GM12878 (cell line): Measurements from ENCODE around the gene CLBA1. TPM values are rescaled to one million over a fixed set of nuclear protein-coding genes. Genes with fewer than 3 reads are reported as not detected.

Experiments used
- ATAC-seq: fragments of 200-7000 bp; cut with Tn5 transposase; 3 replicates; pipeline ENCODE4 v1.9.1; 2020; ENCODE audit warnings: mild to moderate bottlenecking, moderate library complexity
- BruUV-seq: library from RNA; stranded (reverse); fragments of 400-500 nt; replicated peaks from 2 replicates; lab custom pipeline; 2021; lab: Mats Ljungman, UMichigan
- CTCF ChIA-PET: fragments of 300-600 bp; sonication (Branson Sonifier 250); formaldehyde crosslinking; extraction: SDS; loops from one replicate; lab custom pipeline; 2021; ENCODE audit warnings: inconsistent platforms; lab: Yijun Ruan, JAX
- POLR2A ChIA-PET: fragments of 350-600 bp; formaldehyde crosslinking; extraction: SDS; loops from one replicate; lab custom pipeline; 2021; ENCODE audit warnings: inconsistent platforms; lab: Charles Lee
- RAD21 ChIA-PET: fragments of 300-600 bp; sonication (Branson Sonifier 250); formaldehyde crosslinking; loops from one replicate; lab custom pipeline; 2023; ENCODE audit warnings: antibody characterized with exemption; ENCODE audit not compliant: unreplicated experiment; lab: Charles Lee
- SMC1A ChIA-PET: fragments of 300-600 bp; sonication (Branson Sonifier 250); formaldehyde crosslinking; loops from one replicate; lab custom pipeline; 2023; ENCODE audit not compliant: unreplicated experiment, uncharacterized antibody; lab: Charles Lee
- DNase-seq: peaks from one replicate; pipeline ENCODE4 v3.0.0-alpha.2; 2011; ENCODE audit warnings: low read depth, low spot score
- FAIRE-seq: peaks from 3 replicates; lab custom pipeline; 2011; peaks lifted over from hg19 to GRCh38; lab: Jason Lieb, UNC
- H2AFZ ChIP-seq: 2 replicates; pipeline ENCODE4 v1.6.0; 2011; ENCODE audit warnings: low read depth, low read length, control low read depth; ENCODE audit not compliant: control insufficient read depth
- H3K27ac ChIP-seq: 2 replicates; pipeline ENCODE4 v1.5.1; 2011; ENCODE audit warnings: control low read depth; ENCODE audit not compliant: control insufficient read depth, insufficient read depth
- H3K27me3 ChIP-seq, 2 experiments: replicated peaks in 1 of 2; 2 replicates each; pipeline versions ENCODE4 v1.6.0 to v1.6.1; 2011; ENCODE audit warnings: low read length in 1 of 2; ENCODE audit not compliant: control insufficient read depth in 2 of 2, insufficient read depth in 2 of 2
- H3K36me3 ChIP-seq, 2 experiments: 2 replicates each; pipeline ENCODE4 v1.5.1; 2011; ENCODE audit warnings: low read length in 1 of 2; ENCODE audit not compliant: control insufficient read depth in 2 of 2, insufficient read depth in 2 of 2
- H3K4me1 ChIP-seq: 2 replicates; pipeline ENCODE4 v1.6.1; 2011; ENCODE audit warnings: mild to moderate bottlenecking, low read length, moderate library complexity, mixed read lengths; ENCODE audit not compliant: control insufficient read depth, insufficient read depth
- H3K4me2 ChIP-seq: 2 replicates; pipeline ENCODE4 v1.6.0; 2011; ENCODE audit warnings: control low read depth; ENCODE audit not compliant: control insufficient read depth, insufficient read depth
- H3K4me3 ChIP-seq: fragments of 200-600 bp; sonication (generic); 2 replicates; pipeline ENCODE4 v1.5.1; 2016
- H3K79me2 ChIP-seq: 2 replicates; pipeline ENCODE4 v1.6.0; 2011; ENCODE audit warnings: low read length; ENCODE audit not compliant: control insufficient read depth, insufficient read depth
- H3K9ac ChIP-seq: 2 replicates; pipeline ENCODE4 v1.8.0; 2011; ENCODE audit warnings: low read length, control low read depth, mixed read lengths; ENCODE audit not compliant: control insufficient read depth, insufficient read depth
- H3K9me3 ChIP-seq: replicated peaks from 3 replicates; pipeline ENCODE4 v1.5.1; 2011; ENCODE audit warnings: mild to moderate bottlenecking, low read length; ENCODE audit not compliant: control insufficient read depth, insufficient read depth
- H4K20me1 ChIP-seq: 2 replicates; pipeline ENCODE4 v1.6.0; 2011; ENCODE audit not compliant: control insufficient read depth, insufficient read depth
- CBX3 ChIP-seq: fragments of 200-600 bp; sonication (generic); IDR thresholded peaks from 2 replicates; pipeline ENCODE4 v1.6.1; 2016; ENCODE audit warnings: low read depth, borderline replicate concordance
- CHD4 ChIP-seq: fragments of 200-600 bp; sonication (generic); IDR thresholded peaks from 2 replicates; pipeline ENCODE4 v1.6.1; 2016; ENCODE audit warnings: mild to moderate bottlenecking
- GATAD2B ChIP-seq: fragments of 450-650 bp; conservative IDR thresholded peaks from 2 replicates; pipeline ENCODE4 v1.6.1; 2017; ENCODE audit warnings: low read depth, mild to moderate bottlenecking, moderate library complexity
- SREBF1 ChIP-seq: IDR thresholded peaks from 2 replicates; pipeline ENCODE4 v1.6.1; 2012; ENCODE audit warnings: mild to moderate bottlenecking, low read length
- WRNIP1 ChIP-seq: IDR thresholded peaks from 2 replicates; pipeline ENCODE4 v1.6.1; 2011; ENCODE audit warnings: low read depth, low read length, improper control_type of control experiment, borderline replicate concordance
- WGBS: methylation state at CpG from one replicate; pipeline ENCODE4 v1.1.6; 2016; ENCODE audit warnings: low lambda C conversion rate; ENCODE audit not compliant: insufficient replicate concordance, insufficient coverage; ENCODE audit errors: missing lambda C conversion rate; 5-methylcytosine and 5-hydroxymethylcytosine counted together
- in situ Hi-C: fragments of 300-500 bp; cut with MboI; formaldehyde crosslinking; loops from 9 replicates; pipeline ENCODE4 v1.14.3; 2018; ENCODE audit warnings: mixed read lengths
- intact Hi-C: fragments of 100-400 bp; cut with micrococcal nuclease; formaldehyde crosslinking; loops from one replicate; pipeline ENCODE4 v1.14.2; 2022; ENCODE audit not compliant: unreplicated experiment
- polyA plus RNA-seq, 11 experiments: library from polyadenylated mRNA; depleted of rRNA in 4 of 11; unstranded in 6 of 11; stranded (reverse) in 5 of 11; fragments of >200 nt; fragmentation: Nextera tagmentation in 4 of 11; fragmentation: Illumina TruSeq in 1 of 11; extraction: Ambion mirVana in 4 of 11; extraction: Trizol in 1 of 11; gene quantifications; 1 replicate in 1 of 11; 2 replicates in 10 of 11; pipeline versions ENCODE4 v1.2.1 to v1.2.3, GENCODE V29; 2011 to 2016; ENCODE audit warnings: inconsistent platforms in 2 of 11, missing spikeins in 2 of 11, low read depth in 1 of 11
- total RNA-seq, 4 experiments: library from RNA; depleted of rRNA in 3 of 4; stranded (reverse); fragments of >200 nt in 3 of 4; fragmentation: Illumina TruSeq in 1 of 4; extraction: Trizol in 1 of 4; gene quantifications; 2 replicates each; pipeline versions ENCODE4 v1.2.1 to v1.2.3, GENCODE V29; 2013 to 2021

Gene CLBA1
- total and polyA plus RNA-seq, 10 of the 15 experiments (the other 5 are each of a cell fraction or from before 2014, with no cell fraction given): 0.07 to 1.1 (median 0.62) TPM; not detected in 1

DNA sequence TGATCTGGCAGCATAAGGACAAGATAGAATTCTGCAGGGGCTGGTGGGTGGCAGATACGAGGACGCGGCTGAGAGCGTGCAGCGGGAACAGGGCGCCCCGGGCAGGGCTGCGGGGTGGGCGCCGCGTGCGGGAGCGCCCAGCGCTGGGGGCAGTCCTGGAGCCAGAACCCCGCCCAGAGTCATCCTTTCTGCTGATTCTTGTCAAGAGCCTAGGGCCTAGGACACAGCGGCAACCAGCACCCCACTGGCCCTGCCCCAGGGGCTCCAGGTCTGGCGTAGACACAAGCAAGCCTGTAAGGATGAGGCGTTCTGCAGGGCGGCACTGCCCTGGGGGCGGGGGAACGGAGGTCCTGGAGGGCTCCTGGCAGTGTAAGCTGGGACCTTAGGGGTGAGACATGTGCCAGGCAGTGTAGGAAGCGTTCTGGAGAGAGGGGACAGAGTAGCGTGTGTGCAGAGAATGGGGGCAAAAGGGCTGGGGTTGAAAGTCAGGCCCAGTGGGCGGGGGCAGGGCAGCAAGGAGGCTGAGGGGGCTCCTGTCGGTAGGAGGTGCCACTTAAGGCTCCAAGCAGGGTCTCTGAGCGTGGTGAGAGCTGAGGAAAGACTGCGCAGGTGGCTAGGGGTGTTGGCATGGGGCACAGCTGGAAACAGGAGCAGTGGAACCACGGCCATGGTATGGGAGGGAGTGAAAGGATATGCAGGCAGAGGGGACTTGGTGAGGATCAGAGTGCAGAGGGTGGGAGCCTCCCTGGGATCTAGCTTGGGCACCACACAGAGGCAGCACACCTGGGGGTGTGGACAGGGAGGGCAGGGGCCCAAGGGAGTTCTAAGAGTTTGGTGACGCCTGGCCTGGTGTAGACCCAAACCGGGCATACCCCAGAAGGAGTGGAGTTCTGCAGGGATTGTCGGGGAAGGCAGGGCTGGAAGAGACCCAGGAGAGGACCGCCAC, 6.6 kb upstream of the CLBA1 start:
- 37% methylated on average over 17 of the region's 32 CpGs for WGBS
- no peak for FAIRE-seq
- Histone ChIP-seq H4K20me1 (no peaks in the 10 kb centered on the region), H3K9me3 (no peaks in the 10 kb centered on the region), H3K79me2 (no peaks in the 10 kb centered on the region)
- intact Hi-C loops: loop anchor here (10.0 kb wide), 1 partner anchor 84 kb away; no protein-coding TSS in a partner anchor
- TF ChIP-seq GATAD2B: no peak
- TF ChIP-seq, all 136 proteins: peak for 0
- ChIA-PET CTCF (no interaction called here), SMC1A (no interaction called here), RAD21 (no interaction called here), POLR2A (no interaction called here)
- ATAC-seq: no peak
- no peaks in the 10 kb centered on the region for H3K36me3 ChIP-seq
- no peak overlapping the region for H2AFZ ChIP-seq
- H3K27ac ChIP-seq: no peak overlapping the region
- H3K4me3 ChIP-seq: no peak overlapping the region
- DNase-seq: no peak
- BruUV-seq: no TSS peak
- H3K27me3 ChIP-seq: peaks cover 7 to 10% of the 10 kb centered on the region in 2 experiments
- no peak overlapping the region for H3K9ac ChIP-seq
- no peaks in the 10 kb centered on the region; the same call in 1 of the 2 replicates for H3K4me1 ChIP-seq
- in situ Hi-C loops: no loop called here
- no peak overlapping the region for H3K4me2 ChIP-seq

GRCh38 chr14:104979758-104980610, 5.6 kb upstream of the CLBA1 start:
- no peak overlapping the region for H3K4me2 ChIP-seq
- ChIA-PET SMC1A (no interaction called here), CTCF (no interaction called here)
- TF ChIP-seq WRNIP1: no peak
- TF ChIP-seq SREBF1: no peak
- TF ChIP-seq CBX3: no peak
- TF ChIP-seq CHD4: no peak
- TF ChIP-seq, all 136 proteins: peak for 0
- peak; percentile 41 for FAIRE-seq
- peaks cover 7 to 10% of the 10 kb centered on the region in 2 experiments for H3K27me3 ChIP-seq
- intact Hi-C loops: loop anchor here (10.0 kb wide), 1 partner anchor 85 kb away; no protein-coding TSS in a partner anchor
- no peak overlapping the region for H3K27ac ChIP-seq
- H2AFZ ChIP-seq: no peak overlapping the region
- H3K9me3 ChIP-seq: no peaks in the 10 kb centered on the region
- no peak overlapping the region for H3K4me3 ChIP-seq
- no peaks in the 10 kb centered on the region for H3K79me2 ChIP-seq
- POLR2A ChIA-PET: no interaction called here
- no peaks in the 10 kb centered on the region for H3K36me3 ChIP-seq
- RAD21 ChIA-PET: no interaction called here
- no peak for DNase-seq
- no peak overlapping the region for H3K9ac ChIP-seq
- no TSS peak for BruUV-seq
- no peak for ATAC-seq
- in situ Hi-C loops: loop anchor here (5.0 kb wide), 1 partner anchor 67 kb away; no protein-coding TSS in a partner anchor
- no peaks in the 10 kb centered on the region; the same call in 1 of the 2 replicates for H3K4me1 ChIP-seq
- H4K20me1 ChIP-seq: no peaks in the 10 kb centered on the region
- WGBS: 48% methylated on average over 18 of the region's 19 CpGs
